Activated CD8-positive, alpha-beta memory T cell treated with anti-CD3 and anti-CD28 coated beads, Interleukin-2, amount 50 U/mL, for 24 hours (primary cell): Measurements from ENCODE around the gene OR8B3.

ENCODE experiments used
- DNase-seq: peaks from one replicate; pipeline ENCODE4 v3.0.0-alpha.2; 2020; ENCODE audit errors: extremely low read depth

Gene OR8B3

GRCh38 chr11:124359566-124359965 is 39.3 kb downstream of the OR8B3 start:
- DNase-seq: no peak

DNA sequence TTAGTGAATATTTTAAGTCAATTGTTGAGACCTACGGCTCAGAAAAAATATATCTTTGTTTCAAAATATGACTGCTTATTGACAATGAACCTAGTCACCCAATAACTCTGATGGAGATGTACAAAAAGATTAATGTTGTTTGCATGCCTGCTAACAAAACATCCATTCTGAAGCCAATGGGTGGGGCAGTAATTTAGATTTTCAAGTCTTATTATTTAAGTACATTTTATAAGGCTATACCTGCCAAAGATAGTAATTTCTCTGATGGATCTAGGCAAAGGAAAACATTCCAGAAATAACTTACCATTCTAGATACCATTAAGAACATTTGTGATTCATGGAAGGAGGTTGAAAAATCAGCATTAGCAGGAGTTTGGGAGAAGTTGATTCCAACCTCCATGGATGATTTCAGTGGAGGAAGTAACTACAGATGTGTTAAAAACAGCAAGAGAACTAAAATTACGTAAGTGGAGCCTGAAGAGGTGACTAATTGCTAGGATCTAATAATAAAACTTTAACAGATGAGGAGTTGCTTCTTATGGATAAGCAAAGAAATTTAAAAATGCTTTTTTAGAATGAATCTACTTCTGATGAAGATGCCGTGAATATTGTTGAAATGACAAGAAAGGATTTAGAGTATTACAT is 52.4 kb downstream of the OR8B3 start:
- no peak for DNase-seq
